Stomach smooth muscle (tissue), 2 donors: ENCODE results near the gene ANAPC5.
"Not testable (repeated sequence)": the region's sequence is repeated elsewhere in the genome, so short reads cannot be mapped to it uniquely, and the experiment has no call there.

ENCODE experiments used
- H3K27ac ChIP-seq: one replicate; pipeline ENCODE4 v1.7.0; 2013; ENCODE audit warnings: mild to moderate bottlenecking, low read length, inconsistent platforms
- H3K27me3 ChIP-seq, 2 donors: one replicate each; pipeline ENCODE4 v1.7.0; 2013; ENCODE audit warnings: low read length in 2 of 2; ENCODE audit not compliant: insufficient read depth in 2 of 2, control insufficient read depth in 1 of 2
- H3K36me3 ChIP-seq, 2 donors: one replicate each; pipeline ENCODE4 v1.7.0; 2013; ENCODE audit warnings: low read length in 2 of 2; ENCODE audit not compliant: control insufficient read depth in 2 of 2, insufficient read depth in 2 of 2
- H3K4me1 ChIP-seq: one replicate; pipeline ENCODE4 v1.7.0; 2013; ENCODE audit warnings: low read length; ENCODE audit not compliant: control insufficient read depth, insufficient read depth
- H3K4me3 ChIP-seq, 2 donors: one replicate each; pipeline ENCODE4 v1.7.0; 2013; ENCODE audit warnings: low read length in 2 of 2
- H3K9ac ChIP-seq, 2 donors: one replicate each; pipeline ENCODE4 v1.7.0; 2013; ENCODE audit warnings: low read length in 2 of 2, mild to moderate bottlenecking in 1 of 2
- H3K9me3 ChIP-seq, 2 donors: one replicate each; pipeline ENCODE4 v1.7.0; 2013; ENCODE audit warnings: low read length in 2 of 2; ENCODE audit not compliant: control insufficient read depth in 2 of 2
- donor health status: healthy.
- donor health status: Pancreatic carcinoma.

The ANAPC5 gene

GRCh38 chr12:121283841-121284240 is 68.4 kb downstream of the ANAPC5 start:
- Histone ChIP-seq H3K27ac (no peak overlapping the region), H3K9me3 (no peaks in the 10 kb centered on the region), H3K27me3 (no peaks in the 10 kb centered on the region), H3K4me3 (no peak overlapping the region), H3K36me3 (peaks cover 0 to 2% of the 10 kb centered on the region in 2 donors), H3K9ac (no peak overlapping the region), H3K4me1 (peaks cover 24% of the 10 kb centered on the region)

GRCh38 chr12:121283388-121283787 is 68.8 kb downstream of the ANAPC5 start:
- Histone ChIP-seq H3K27me3 (no peaks in the 10 kb centered on the region), H3K36me3 (peaks cover 0 to 2% of the 10 kb centered on the region in 2 donors), H3K27ac (no peak overlapping the region), H3K9me3 (no peaks in the 10 kb centered on the region), H3K4me3 (no peak overlapping the region), H3K9ac (no peak overlapping the region), H3K4me1 (peaks cover 22% of the 10 kb centered on the region)

GRCh38 chr12:121282910-121283309 is 69.3 kb downstream of the ANAPC5 start:
- H3K9ac ChIP-seq, H3K36me3 ChIP-seq, H3K27ac ChIP-seq, H3K4me3 ChIP-seq, H3K9me3 ChIP-seq, H3K27me3 ChIP-seq: not testable (repeated sequence)
- H3K4me1 ChIP-seq: peaks cover 20% of the 10 kb centered on the region

- peaks cover 0 to 3% of the 10 kb centered on the region in 2 donors for H3K36me3 ChIP-seq
- peaks cover 20% of the 10 kb centered on the region for H3K4me1 ChIP-seq
- H3K9ac ChIP-seq: no peak overlapping the region
- no peak overlapping the region for H3K4me3 ChIP-seq
- no peaks in the 10 kb centered on the region for H3K9me3 ChIP-seq
- no peaks in the 10 kb centered on the region for H3K27me3 ChIP-seq
- H3K27ac ChIP-seq: peak overlapping the region; percentile 24
Measured at GRCh38 chr12:121282072-121282742, 70.0 kb downstream of the ANAPC5 start.

- H3K4me1 ChIP-seq: peaks cover 20% of the 10 kb centered on the region
- not testable (repeated sequence) for H3K9ac ChIP-seq, H3K4me3 ChIP-seq, H3K27ac ChIP-seq, H3K27me3 ChIP-seq, H3K36me3 ChIP-seq, H3K9me3 ChIP-seq
Measured at GRCh38 chr12:121281116-121281515, 71.1 kb downstream of the ANAPC5 start.

- peaks cover 20% of the 10 kb centered on the region for H3K4me1 ChIP-seq
- H3K36me3 ChIP-seq, H3K4me3 ChIP-seq, H3K9me3 ChIP-seq, H3K27ac ChIP-seq, H3K27me3 ChIP-seq, H3K9ac ChIP-seq: not testable (repeated sequence)
Measured at GRCh38 chr12:121280531-121280930, 71.7 kb downstream of the ANAPC5 start.

- Histone ChIP-seq H3K27me3 (no peaks in the 10 kb centered on the region), H3K27ac (peak overlapping the region; percentile 6), H3K9ac (no peak overlapping the region), H3K4me3 (no peak overlapping the region), H3K9me3 (no peaks in the 10 kb centered on the region), H3K4me1 (peaks cover 17% of the 10 kb centered on the region), H3K36me3 (peaks cover 0 to 3% of the 10 kb centered on the region in 2 donors)
Measured at GRCh38 chr12:121279507-121279915, 72.7 kb downstream of the ANAPC5 start.

- Histone ChIP-seq H3K27me3 (no peaks in the 10 kb centered on the region), H3K4me3 (no peak overlapping the region), H3K9me3 (no peaks in the 10 kb centered on the region), H3K27ac (peak overlapping the region; percentile 6), H3K9ac (no peak overlapping the region), H3K36me3 (peaks cover 2 to 3% of the 10 kb centered on the region in 2 donors), H3K4me1 (peaks cover 16% of the 10 kb centered on the region)
Measured at GRCh38 chr12:121279071-121279375, 73.2 kb downstream of the ANAPC5 start.

- Histone ChIP-seq H3K27me3 (no peaks in the 10 kb centered on the region), H3K9ac (no peak overlapping the region), H3K4me3 (no peak overlapping the region), H3K36me3 (peaks cover 5 to 7% of the 10 kb centered on the region in 2 donors), H3K4me1 (peaks cover 16% of the 10 kb centered on the region), H3K9me3 (no peaks in the 10 kb centered on the region), H3K27ac (peak overlapping the region; percentile 6)
Measured at GRCh38 chr12:121278169-121279070, 73.8 kb downstream of the ANAPC5 start.

GRCh38 chr12:121277374-121277759 is 74.8 kb downstream of the ANAPC5 start:
- no peaks in the 10 kb centered on the region for H3K9me3 ChIP-seq
- H3K27me3 ChIP-seq: no peaks in the 10 kb centered on the region
- peaks cover 5 to 9% of the 10 kb centered on the region in 2 donors for H3K36me3 ChIP-seq
- peaks cover 11% of the 10 kb centered on the region for H3K4me1 ChIP-seq
- no peak overlapping the region for H3K9ac ChIP-seq
- no peak overlapping the region for H3K27ac ChIP-seq
- no peak overlapping the region for H3K4me3 ChIP-seq
